Dendritic cell treated with granulocyte-macrophage colony-stimulating factor and Interleukin-4, amounts not matched to agents 40 ng/mL and 50 ng/mL, for 4 days (primary cell): Measurements from ENCODE around the gene EEFSEC.

ENCODE experiments used
- H3K27ac Mint-ChIP-seq: one replicate; pipeline ENCODE4 v1.8.0; 2022; ENCODE audit warnings: mild to moderate bottlenecking, mixed read lengths
- H3K27me3 Mint-ChIP-seq: one replicate; pipeline ENCODE4 v1.8.0; 2022; ENCODE audit warnings: mild to moderate bottlenecking, mixed read lengths
- H3K36me3 Mint-ChIP-seq: one replicate; pipeline ENCODE4 v1.8.0; 2022; ENCODE audit warnings: low read depth, mixed read lengths
- H3K4me1 Mint-ChIP-seq: one replicate; pipeline ENCODE4 v1.8.0; 2022; ENCODE audit warnings: low read depth, mixed read lengths
- H3K4me3 Mint-ChIP-seq: one replicate; pipeline ENCODE4 v1.8.0; 2022; ENCODE audit warnings: mild to moderate bottlenecking, moderate library complexity, mixed read lengths
- H3K9me3 Mint-ChIP-seq: one replicate; pipeline ENCODE4 v1.8.0; 2022; ENCODE audit warnings: mixed read lengths
- intact Hi-C: fragments of 100-400 bp; cut with micrococcal nuclease; formaldehyde crosslinking; loops from one replicate; pipeline ENCODE4 v1.15.0; 2022

Gene EEFSEC

GRCh38 chr3:128449111-128449638, 295.9 kb downstream of the EEFSEC start:
- Mint-ChIP-seq H3K4me1 (peaks cover 4% of the 10 kb centered on the region), H3K27me3 (peaks cover 47% of the 10 kb centered on the region), H3K9me3 (no peaks in the 10 kb centered on the region), H3K27ac (no peak overlapping the region), H3K36me3 (no peaks in the 10 kb centered on the region), H3K4me3 (no peak overlapping the region)
- intact Hi-C loops: no loop called here

DNA sequence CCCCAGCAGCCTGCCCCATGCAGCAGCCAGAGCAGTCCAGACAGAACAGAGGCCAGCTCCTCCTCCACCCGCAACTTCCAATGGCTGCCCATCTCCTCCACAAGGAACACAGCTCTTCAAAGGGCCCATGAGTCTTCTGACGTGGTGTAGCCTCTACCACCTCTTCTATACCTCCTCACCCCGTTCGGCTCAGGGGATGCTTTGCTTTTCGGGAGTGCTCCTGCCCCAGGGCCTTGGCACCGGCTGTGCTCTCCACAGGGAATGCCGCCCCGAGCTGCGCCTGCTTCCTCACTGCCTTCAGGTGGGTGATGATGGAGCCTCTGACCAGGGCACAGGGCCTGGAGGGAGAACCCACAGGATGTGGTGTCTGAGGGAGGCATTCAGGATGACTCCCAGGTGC, 298.8 kb downstream of the EEFSEC start:
- H3K4me1 Mint-ChIP-seq: peaks cover 4% of the 10 kb centered on the region
- H3K27ac Mint-ChIP-seq: no peak overlapping the region
- H3K27me3 Mint-ChIP-seq: peaks cover 68% of the 10 kb centered on the region
- no peaks in the 10 kb centered on the region for H3K9me3 Mint-ChIP-seq
- H3K4me3 Mint-ChIP-seq: no peak overlapping the region
- no peaks in the 10 kb centered on the region for H3K36me3 Mint-ChIP-seq
- intact Hi-C loops: no loop called here

DNA sequence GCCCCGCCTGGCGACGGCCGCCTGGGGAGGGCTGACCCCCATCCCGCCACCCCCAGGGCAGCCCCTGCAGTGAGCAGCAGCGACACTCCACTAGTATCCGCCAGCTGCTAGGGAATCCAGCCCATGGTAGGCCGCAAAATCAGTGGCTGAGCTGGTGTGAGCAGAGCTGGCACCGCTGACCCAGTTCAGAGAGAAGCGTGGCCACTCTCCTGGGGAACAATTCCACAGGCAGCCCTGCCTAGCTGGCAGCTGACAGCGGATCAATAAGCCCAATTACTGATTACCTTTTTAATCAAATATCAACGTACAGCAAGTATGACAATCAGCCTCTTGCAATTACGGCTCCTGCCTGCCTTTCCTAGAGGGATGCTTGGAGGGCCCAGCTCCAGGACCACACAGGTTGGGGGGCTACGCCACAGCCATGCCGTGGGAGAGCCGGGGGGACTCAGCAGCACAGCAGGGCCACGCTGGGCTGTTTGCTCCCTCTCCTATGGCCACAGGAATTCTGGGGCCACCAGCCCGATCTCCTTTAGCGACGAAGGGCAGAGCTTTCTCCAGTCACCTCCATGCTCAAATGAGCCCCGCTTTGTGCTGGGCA, 299.5 kb downstream of the EEFSEC start:
- no peaks in the 10 kb centered on the region for H3K36me3 Mint-ChIP-seq
- H3K4me1 Mint-ChIP-seq: peaks cover 4% of the 10 kb centered on the region
- intact Hi-C loops: no loop called here
- H3K4me3 Mint-ChIP-seq: no peak overlapping the region
- H3K27ac Mint-ChIP-seq: no peak overlapping the region
- no peaks in the 10 kb centered on the region for H3K9me3 Mint-ChIP-seq
- H3K27me3 Mint-ChIP-seq: peaks cover 68% of the 10 kb centered on the region

- no peaks in the 10 kb centered on the region for H3K4me1 Mint-ChIP-seq
- no peak overlapping the region for H3K4me3 Mint-ChIP-seq
- H3K36me3 Mint-ChIP-seq: no peaks in the 10 kb centered on the region
- no peaks in the 10 kb centered on the region for H3K9me3 Mint-ChIP-seq
- peaks cover 66% of the 10 kb centered on the region for H3K27me3 Mint-ChIP-seq
- intact Hi-C loops: no loop called here
- H3K27ac Mint-ChIP-seq: no peak overlapping the region
Observed at GRCh38 chr3:128453501-128454309, 300.4 kb downstream of the EEFSEC start.

- no peak overlapping the region for H3K4me3 Mint-ChIP-seq
- no peaks in the 10 kb centered on the region for H3K9me3 Mint-ChIP-seq
- H3K27me3 Mint-ChIP-seq: peaks cover 64% of the 10 kb centered on the region
- no peaks in the 10 kb centered on the region for H3K36me3 Mint-ChIP-seq
- H3K27ac Mint-ChIP-seq: no peak overlapping the region
- intact Hi-C loops: no loop called here
- H3K4me1 Mint-ChIP-seq: no peaks in the 10 kb centered on the region
Observed at GRCh38 chr3:128454310-128454618, 301.0 kb downstream of the EEFSEC start.

DNA sequence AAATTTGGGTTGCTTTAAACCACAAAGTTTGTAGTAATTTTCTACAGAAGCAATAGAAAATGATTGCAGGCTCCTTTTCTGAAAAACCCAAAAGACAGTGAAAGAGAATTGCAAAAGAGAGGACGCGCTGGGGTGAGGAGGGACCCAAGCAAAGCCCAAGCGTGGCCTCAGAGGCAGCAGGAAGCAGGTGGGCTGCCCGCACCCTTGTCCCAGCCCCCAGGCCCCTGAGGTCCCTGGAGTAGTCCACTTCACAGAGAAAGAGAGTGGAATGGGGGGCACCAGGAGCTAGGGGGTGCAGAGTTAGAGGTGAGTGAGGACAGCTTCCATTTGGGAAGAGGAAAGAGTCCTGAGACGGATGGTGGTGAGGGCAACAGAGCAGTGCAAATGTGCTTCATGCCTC, 301.8 kb downstream of the EEFSEC start:
- intact Hi-C loops: no loop called here
- H3K4me1 Mint-ChIP-seq: no peaks in the 10 kb centered on the region
- no peaks in the 10 kb centered on the region for H3K36me3 Mint-ChIP-seq
- H3K27ac Mint-ChIP-seq: no peak overlapping the region
- H3K27me3 Mint-ChIP-seq: peaks cover 64% of the 10 kb centered on the region
- H3K9me3 Mint-ChIP-seq: no peaks in the 10 kb centered on the region
- no peak overlapping the region for H3K4me3 Mint-ChIP-seq

- no peaks in the 10 kb centered on the region for H3K36me3 Mint-ChIP-seq
- no peaks in the 10 kb centered on the region for H3K4me1 Mint-ChIP-seq
- no peak overlapping the region for H3K4me3 Mint-ChIP-seq
- no peak overlapping the region for H3K27ac Mint-ChIP-seq
- no peaks in the 10 kb centered on the region for H3K9me3 Mint-ChIP-seq
- H3K27me3 Mint-ChIP-seq: peaks cover 58% of the 10 kb centered on the region
- intact Hi-C loops: no loop called here
Observed at GRCh38 chr3:128455786-128456748, 302.8 kb downstream of the EEFSEC start.

DNA sequence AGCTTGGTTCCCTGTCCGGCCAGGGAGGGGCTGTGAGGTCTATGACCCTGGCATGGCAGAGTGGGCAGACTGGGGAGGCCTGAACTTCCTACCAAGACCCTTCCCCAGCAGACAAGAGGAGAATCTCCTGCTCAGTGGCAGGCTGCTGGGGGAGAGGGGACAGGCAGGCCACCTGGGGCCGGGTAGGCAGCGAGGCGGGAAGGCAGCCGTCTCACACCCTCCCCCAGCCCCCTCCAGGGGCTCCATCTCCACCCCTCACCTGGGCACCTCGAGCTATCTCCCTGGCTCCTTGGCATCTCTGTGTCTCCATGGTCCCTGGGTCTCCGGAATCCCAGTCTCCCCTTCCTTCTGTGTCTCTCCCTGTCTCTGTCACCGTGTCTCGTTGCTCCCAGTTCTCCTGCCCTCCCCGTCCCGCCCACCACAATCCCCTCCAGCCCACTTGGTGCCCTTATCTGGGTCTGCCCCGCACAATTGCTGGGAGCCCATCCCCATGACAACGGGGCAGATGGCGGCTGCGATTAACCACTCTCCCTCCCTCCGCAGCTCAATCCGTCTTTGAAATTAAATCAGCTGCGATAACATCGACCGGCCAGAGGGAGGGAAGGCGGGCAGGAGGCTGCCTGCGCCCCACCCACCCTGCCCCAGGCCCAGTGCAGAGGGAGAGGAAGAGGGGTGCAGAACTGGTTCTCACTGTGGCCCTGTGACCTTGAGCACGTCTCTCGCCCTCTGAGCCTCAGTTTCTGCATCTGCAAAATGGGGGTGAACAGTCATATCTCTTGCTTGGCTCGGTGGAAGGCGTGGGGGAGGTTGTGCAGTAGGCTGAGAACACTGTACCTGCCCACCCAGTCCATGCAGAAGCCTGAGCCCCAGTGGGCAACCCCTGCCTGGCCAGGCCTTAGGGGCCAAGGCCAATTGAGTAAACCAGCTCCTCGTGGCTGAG, 303.8 kb downstream of the EEFSEC start:
- Mint-ChIP-seq H3K27ac (no peak overlapping the region), H3K4me1 (no peaks in the 10 kb centered on the region), H3K27me3 (peaks cover 50% of the 10 kb centered on the region), H3K4me3 (no peak overlapping the region), H3K36me3 (no peaks in the 10 kb centered on the region), H3K9me3 (no peaks in the 10 kb centered on the region)
- intact Hi-C loops: no loop called here

DNA sequence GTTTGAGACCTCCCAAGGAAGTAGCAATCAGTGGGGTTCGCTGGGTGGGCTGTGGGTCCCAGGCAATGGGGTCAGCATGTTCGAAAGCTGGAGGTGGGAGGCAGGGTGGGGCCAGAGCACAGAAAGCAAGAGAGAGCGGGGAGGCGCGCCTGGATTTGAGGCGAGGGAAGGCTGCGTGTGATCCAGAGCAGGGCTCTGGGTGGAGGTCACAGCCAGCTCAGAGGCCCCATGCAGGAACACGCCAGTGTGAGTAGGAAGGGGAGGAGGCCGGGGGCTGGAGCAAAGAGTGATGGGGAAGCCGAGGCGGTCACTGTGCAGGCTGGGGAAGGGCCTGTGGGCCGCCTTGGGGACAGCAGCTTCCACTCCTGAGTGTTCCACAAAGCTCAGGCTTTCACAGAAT, 304.7 kb downstream of the EEFSEC start:
- H3K9me3 Mint-ChIP-seq: no peaks in the 10 kb centered on the region
- H3K27me3 Mint-ChIP-seq: peaks cover 45% of the 10 kb centered on the region
- H3K36me3 Mint-ChIP-seq: no peaks in the 10 kb centered on the region

More for the DNA sequence above, 304.7 kb downstream of the EEFSEC start:
- H3K4me3 Mint-ChIP-seq: no peak overlapping the region
- H3K4me1 Mint-ChIP-seq: no peaks in the 10 kb centered on the region
- H3K27ac Mint-ChIP-seq: no peak overlapping the region
- intact Hi-C loops: no loop called here
